ENCODE data around the gene OBSL1.

OBSL1 gene

GRCh38 chr2:219548990-219549389 lies 22.3 kb downstream of the OBSL1 start:
- no peak for DNase-seq

- DNase-seq, result no peak
Measured at GRCh38 chr2:219547621-219548020, 23.7 kb downstream of the OBSL1 start.

- DNase-seq, result no peak
Measured at GRCh38 chr2:219545943-219546352, 25.4 kb downstream of the OBSL1 start.

- no peak for DNase-seq
Measured at GRCh38 chr2:219545295-219545942, 25.9 kb downstream of the OBSL1 start.

- DNase-seq, result no peak
Measured at GRCh38 chr2:219544567-219544966, 26.8 kb downstream of the OBSL1 start.

- peak; percentile 99 for DNase-seq
Measured at GRCh38 chr2:219543596-219544358, 27.6 kb downstream of the OBSL1 start, which contains the start of the genes CHPF and TMEM198. CHPF (minus strand) TSS chr2:219543809; CDS start chr2:219543538, 271 bp downstream. TMEM198 (plus strand) TSS chr2:219544028; CDS start chr2:219544728, 700 bp downstream.

GRCh38 chr2:219542931-219543595 lies 28.3 kb downstream of the OBSL1 start:
- DNase-seq, result no peak

- DNase-seq, result peak; percentile 94
Measured at GRCh38 chr2:219541611-219542180, 29.6 kb downstream of the OBSL1 start.

- no peak for DNase-seq
Measured at GRCh38 chr2:219540784-219541504, 30.4 kb downstream of the OBSL1 start.

- DNase-seq, result peak; percentile 52
Measured at GRCh38 chr2:219539926-219540678, 31.2 kb downstream of the OBSL1 start.

- peak; percentile 42 for DNase-seq
Measured at GRCh38 chr2:219538956-219539788, 32.2 kb downstream of the OBSL1 start.

GRCh38 chr2:219538504-219538951 lies 32.8 kb downstream of the OBSL1 start:
- DNase-seq, result peak; percentile 75

GRCh38 chr2:219537657-219538488 lies 33.5 kb downstream of the OBSL1 start:
- peak; percentile 34 for DNase-seq

GRCh38 chr2:219536967-219537366 lies 34.4 kb downstream of the OBSL1 start:
- DNase-seq, result no peak

GRCh38 chr2:219536425-219536824 lies 34.9 kb downstream of the OBSL1 start:
- DNase-seq, result no peak

- no peak for DNase-seq
Measured at GRCh38 chr2:219533930-219534661, 37.2 kb downstream of the OBSL1 start.

GRCh38 chr2:219532378-219532649 lies 39.0 kb downstream of the OBSL1 start:
- DNase-seq, result no peak

GRCh38 chr2:219531639-219532377 lies 39.5 kb downstream of the OBSL1 start:
- no peak for DNase-seq
